Osteoblast (primary cell): Measurements from ENCODE around the gene CDCA4. TPM values are rescaled to one million over a fixed set of nuclear protein-coding genes. Genes with fewer than 3 reads are reported as not detected.
A peak's percentile ranks its signal among the peaks of the same experiment; 100 is the strongest.

Experiments used
- DNase-seq: peaks from one replicate; pipeline ENCODE4 v3.0.0; 2011; ENCODE audit warnings: low spot score, mixed read lengths; ENCODE audit not compliant: insufficient read length; ENCODE audit errors: missing footprints
- H2AFZ ChIP-seq: 2 replicates; pipeline ENCODE4 v1.6.0; 2011; ENCODE audit warnings: mild to moderate bottlenecking, low read length
- H3K27ac ChIP-seq: 2 replicates; pipeline ENCODE4 v1.5.1; 2011; ENCODE audit warnings: mild to moderate bottlenecking, low read depth, low read length, moderate library complexity
- H3K27me3 ChIP-seq: 2 replicates; pipeline ENCODE4 v1.6.0; 2012; ENCODE audit warnings: mild to moderate bottlenecking, control low read depth, inconsistent platforms, low read length, moderate library complexity; ENCODE audit not compliant: insufficient read depth
- H3K36me3 ChIP-seq: 2 replicates; pipeline ENCODE4 v1.5.1; 2011; ENCODE audit warnings: mild to moderate bottlenecking, low read length, control low read depth, moderate library complexity; ENCODE audit not compliant: insufficient read depth
- H3K4me1 ChIP-seq: 2 replicates; pipeline ENCODE4 v1.5.1; 2011; ENCODE audit warnings: mild to moderate bottlenecking, low read length, control low read depth, moderate library complexity; ENCODE audit not compliant: insufficient read depth
- H3K4me2 ChIP-seq: 2 replicates; pipeline ENCODE4 v1.6.0; 2011; ENCODE audit warnings: mild to moderate bottlenecking, low read length; ENCODE audit not compliant: insufficient read depth
- H3K4me3 ChIP-seq: fragments of 200-600 bp; sonication (generic); 3 replicates; pipeline ENCODE4 v1.5.1; 2012; ENCODE audit warnings: mild to moderate bottlenecking, low read length, inconsistent platforms; ENCODE audit not compliant: insufficient read depth
- H3K79me2 ChIP-seq: 2 replicates; pipeline ENCODE4 v1.6.0; 2012; ENCODE audit warnings: mild to moderate bottlenecking, low read length, control low read depth, inconsistent platforms; ENCODE audit not compliant: insufficient read depth
- H3K9me3 ChIP-seq: 2 replicates; pipeline ENCODE4 v1.5.1; 2011; ENCODE audit warnings: low read depth, low read length, control low read depth
- H4K20me1 ChIP-seq: 2 replicates; pipeline ENCODE4 v1.6.0; 2012; ENCODE audit warnings: mild to moderate bottlenecking, low read length, control low read depth; ENCODE audit not compliant: insufficient read depth
- total RNA-seq: library from RNA; depleted of rRNA; stranded (reverse); fragments of >200 nt; gene quantifications from 2 replicates; pipeline ENCODE4 v1.2.3, GENCODE V29; 2012
- TF ChIP-seq, protein P1 (sequence below): IDR thresholded peaks from 2 replicates; pipeline ENCODE4 v1.5.1; 2011; ENCODE audit warnings: mild to moderate bottlenecking, low read depth, low read length, moderate library complexity; ENCODE audit errors: extremely low read depth

Gene CDCA4
- 13.3 and 13.8 TPM in 2 replicates for total RNA-seq

DNA sequence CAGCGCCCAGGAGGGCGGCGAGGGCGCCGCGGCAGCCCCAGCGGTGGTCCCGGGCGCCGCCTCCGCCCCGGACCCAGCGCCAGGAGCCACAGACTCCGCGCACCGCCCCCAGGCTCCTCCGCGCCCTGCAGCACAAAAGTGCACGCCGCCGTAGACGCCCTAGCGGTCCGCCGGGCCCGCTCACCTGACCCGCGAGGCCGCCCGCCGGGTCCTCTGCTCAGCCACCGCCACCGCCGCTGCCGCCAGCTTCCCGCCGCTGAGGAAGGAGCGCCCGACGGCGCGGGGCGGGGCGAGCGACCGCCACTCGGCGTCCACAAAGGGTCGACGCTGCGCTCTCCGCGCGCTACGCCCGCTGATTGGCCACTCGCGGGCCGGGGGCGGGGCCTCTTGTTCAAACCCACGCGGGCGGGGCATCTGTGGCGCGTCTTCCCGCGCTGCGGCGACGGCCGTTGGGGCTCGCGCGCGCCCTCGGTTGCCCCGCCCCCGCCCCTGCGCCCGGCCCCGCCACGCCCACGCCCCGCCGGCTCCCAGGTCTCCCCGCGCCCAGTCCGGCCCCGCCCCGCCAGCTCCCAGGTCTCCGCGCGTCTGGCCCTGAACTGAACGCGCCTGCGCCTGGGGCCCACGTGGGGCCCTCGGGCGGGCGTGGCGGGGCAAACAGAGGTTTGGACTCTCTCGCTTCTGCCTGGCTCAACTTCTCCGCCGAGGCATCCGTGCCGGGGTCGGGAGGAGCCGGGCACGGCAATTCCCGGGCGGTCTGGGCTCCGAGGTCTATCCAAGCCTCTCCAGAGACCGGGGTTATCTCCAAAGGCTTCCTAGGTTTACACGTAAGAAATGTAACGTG, at the start of gene CDCA4:
Gene CDCA4, minus strand, starts transcription at position 269 of the 841 bp plus-strand sequence. CDS start 9,154 bp downstream, outside the sequence.
- peak within 1 kb of the TSS; percentile 91 for H2AFZ ChIP-seq
- peaks cover 4% of the 10 kb centered on the region for H4K20me1 ChIP-seq
- H3K36me3 ChIP-seq = no peaks in the 10 kb centered on the region
- peak within 1 kb of the TSS; percentile 88 for H3K27ac ChIP-seq
- TF ChIP-seq, protein P1, sequence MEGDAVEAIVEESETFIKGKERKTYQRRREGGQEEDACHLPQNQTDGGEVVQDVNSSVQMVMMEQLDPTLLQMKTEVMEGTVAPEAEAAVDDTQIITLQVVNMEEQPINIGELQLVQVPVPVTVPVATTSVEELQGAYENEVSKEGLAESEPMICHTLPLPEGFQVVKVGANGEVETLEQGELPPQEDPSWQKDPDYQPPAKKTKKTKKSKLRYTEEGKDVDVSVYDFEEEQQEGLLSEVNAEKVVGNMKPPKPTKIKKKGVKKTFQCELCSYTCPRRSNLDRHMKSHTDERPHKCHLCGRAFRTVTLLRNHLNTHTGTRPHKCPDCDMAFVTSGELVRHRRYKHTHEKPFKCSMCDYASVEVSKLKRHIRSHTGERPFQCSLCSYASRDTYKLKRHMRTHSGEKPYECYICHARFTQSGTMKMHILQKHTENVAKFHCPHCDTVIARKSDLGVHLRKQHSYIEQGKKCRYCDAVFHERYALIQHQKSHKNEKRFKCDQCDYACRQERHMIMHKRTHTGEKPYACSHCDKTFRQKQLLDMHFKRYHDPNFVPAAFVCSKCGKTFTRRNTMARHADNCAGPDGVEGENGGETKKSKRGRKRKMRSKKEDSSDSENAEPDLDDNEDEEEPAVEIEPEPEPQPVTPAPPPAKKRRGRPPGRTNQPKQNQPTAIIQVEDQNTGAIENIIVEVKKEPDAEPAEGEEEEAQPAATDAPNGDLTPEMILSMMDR = no peak
- peak within 1 kb of the TSS; percentile 83 for H3K4me3 ChIP-seq
- no peaks in the 10 kb centered on the region for H3K9me3 ChIP-seq
- DNase-seq = peak; percentile 100
- H3K79me2 ChIP-seq = peaks cover 59% of the 10 kb centered on the region
- no peaks in the 10 kb centered on the region for H3K27me3 ChIP-seq
- H3K4me1 ChIP-seq = peaks cover 58% of the 10 kb centered on the region
- peak within 1 kb of the TSS; percentile 93 for H3K4me2 ChIP-seq

GRCh38 chr14:105069871-105070759, 49.2 kb upstream of the CDCA4 start:
- Histone ChIP-seq H3K79me2 (no peaks in the 10 kb centered on the region), H3K4me1 (peaks cover 6% of the 10 kb centered on the region), H3K36me3 (no peaks in the 10 kb centered on the region), H4K20me1 (no peaks in the 10 kb centered on the region), H3K4me3 (no peak overlapping the region), H3K4me2 (no peak overlapping the region), H3K27me3 (peaks cover 11% of the 10 kb centered on the region), H3K9me3 (no peaks in the 10 kb centered on the region), H3K27ac (no peak overlapping the region), H2AFZ (no peak overlapping the region)
- TF ChIP-seq, protein P1 = no peak
- DNase-seq = peak; percentile 93

GRCh38 chr14:105069522-105069870, 48.6 kb upstream of the CDCA4 start:
- H3K4me3 ChIP-seq = no peak overlapping the region
- peak; percentile 78 for DNase-seq
- peaks cover 6% of the 10 kb centered on the region for H3K4me1 ChIP-seq
- H4K20me1 ChIP-seq = no peaks in the 10 kb centered on the region
- H2AFZ ChIP-seq = no peak overlapping the region
- TF ChIP-seq, protein P1 = no peak
- H3K9me3 ChIP-seq = no peaks in the 10 kb centered on the region
- H3K79me2 ChIP-seq = no peaks in the 10 kb centered on the region
- peaks cover 7% of the 10 kb centered on the region for H3K27me3 ChIP-seq
- H3K4me2 ChIP-seq = no peak overlapping the region
- H3K36me3 ChIP-seq = no peaks in the 10 kb centered on the region
- no peak overlapping the region for H3K27ac ChIP-seq

DNA sequence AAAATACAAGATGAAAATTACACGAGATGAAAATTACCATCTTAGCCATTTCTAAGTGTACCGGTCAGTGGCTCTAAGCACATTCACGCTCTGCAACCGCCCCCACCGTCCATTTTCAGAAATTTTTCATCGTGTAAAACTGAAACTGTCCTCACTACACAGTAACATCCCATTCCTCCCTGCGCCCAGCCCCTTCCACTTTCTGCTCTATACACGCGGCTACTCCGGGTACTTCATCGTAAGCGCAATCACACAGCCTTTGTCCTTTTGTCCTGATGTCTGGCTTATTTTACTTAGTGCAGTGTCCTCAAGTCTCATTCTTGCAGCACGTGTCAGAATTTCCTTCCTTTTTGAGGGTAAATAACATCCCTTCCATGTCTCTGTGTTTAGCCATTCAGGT, 47.9 kb upstream of the CDCA4 start:
- no peak overlapping the region for H2AFZ ChIP-seq
- TF ChIP-seq, protein P1 = no peak
- H3K4me3 ChIP-seq = no peak overlapping the region
- no peaks in the 10 kb centered on the region for H3K79me2 ChIP-seq
- peaks cover 4% of the 10 kb centered on the region for H3K27me3 ChIP-seq
- DNase-seq = no peak
- H3K9me3 ChIP-seq = no peaks in the 10 kb centered on the region
- H3K4me1 ChIP-seq = peaks cover 6% of the 10 kb centered on the region
- H3K4me2 ChIP-seq = no peak overlapping the region
- H3K36me3 ChIP-seq = no peaks in the 10 kb centered on the region
- H3K27ac ChIP-seq = no peak overlapping the region
- no peaks in the 10 kb centered on the region for H4K20me1 ChIP-seq
